K562 (cell line): ENCODE measurements around the gene TUBG2. TPM values are rescaled to one million over a fixed set of nuclear protein-coding genes. Genes with fewer than 3 reads are reported as not detected.

ENCODE experiments used
- ATAC-seq: fragments of 200-7000 bp; cut with Tn5 transposase; 3 replicates; pipeline ENCODE4 v1.9.1; 2020; ENCODE audit warnings: moderate library complexity
- BruUV-seq: library from RNA; stranded (reverse); fragments of 400-500 nt; replicated peaks from 2 replicates; lab custom pipeline; 2021; lab: Mats Ljungman, UMichigan
- CTCF ChIA-PET: fragments of 300-600 bp; formaldehyde crosslinking; extraction: SDS; loops from one replicate; lab custom pipeline; 2021; ENCODE audit warnings: low intra/inter-chr PET ratio; lab: Yijun Ruan, JAX
- POLR2A ChIA-PET: fragments of 300-600, 350-650 bp; sonication (Branson Sonifier 250); formaldehyde crosslinking; extraction: SDS; loops from one replicate; lab custom pipeline; 2021; ENCODE audit warnings: antibody characterized with exemption, inconsistent platforms; lab: Yijun Ruan, JAX
- DNase-seq, 4 experiments: peaks; one replicate each; pipeline versions ENCODE4 v3.0.0 to v3.0.0-alpha.2; 2011 to 2018; ENCODE audit warnings: low spot score in 3 of 4, mixed read lengths in 3 of 4; ENCODE audit errors: extremely low read depth in 1 of 4
- FAIRE-seq: peaks from 2 replicates; lab custom pipeline; 2011; peaks lifted over from hg19 to GRCh38; lab: Jason Lieb, UNC
- H2AFZ ChIP-seq: 2 replicates; pipeline ENCODE4 v1.6.0; 2011; ENCODE audit warnings: low read depth, low read length, control low read depth, inconsistent platforms
- H3K27ac ChIP-seq: fragments of 200-600 bp; 3 replicates; pipeline ENCODE4 v1.8.0; 2011; ENCODE audit warnings: low read depth, mild to moderate bottlenecking, control low read depth, inconsistent platforms, low read length, moderate library complexity, mixed read lengths; ENCODE audit errors: extremely low read depth
- H3K27me3 ChIP-seq, 2 experiments: fragments of 300-600 bp in 1 of 2; 2 replicates in 1 of 2; 3 replicates in 1 of 2; pipeline versions ENCODE4 v1.6.0 to v1.8.0; 2011; ENCODE audit warnings: inconsistent platforms in 2 of 2, low read length in 2 of 2, mild to moderate bottlenecking in 1 of 2, mixed read lengths in 1 of 2, moderate library complexity in 1 of 2; ENCODE audit not compliant: control insufficient read depth in 2 of 2, insufficient read depth in 2 of 2
- H3K36me3 ChIP-seq: fragments of 300-600 bp; 3 replicates; pipeline ENCODE4 v1.8.0; 2011; ENCODE audit warnings: mild to moderate bottlenecking, low read length, inconsistent platforms; ENCODE audit not compliant: control insufficient read depth, insufficient read depth
- H3K4me1 ChIP-seq, 2 experiments: fragments of 200-600 bp in 1 of 2; replicated peaks in 1 of 2; 2 replicates in 1 of 2; 3 replicates in 1 of 2; pipeline versions ENCODE4 v1.5.1 to v1.8.0; 2011; ENCODE audit warnings: inconsistent platforms in 2 of 2, low read length in 2 of 2, mild to moderate bottlenecking in 1 of 2, mixed read lengths in 1 of 2, moderate library complexity in 1 of 2; ENCODE audit not compliant: control insufficient read depth in 2 of 2, insufficient read depth in 2 of 2
- H3K4me2 ChIP-seq: 2 replicates; pipeline ENCODE4 v1.6.1; 2011; ENCODE audit warnings: low read length, control low read depth, inconsistent platforms, mixed read lengths; ENCODE audit not compliant: insufficient read depth
- H3K4me3 ChIP-seq: fragments of 200-600 bp; sonication (generic), shearing (Covaris generic); 2 replicates; pipeline ENCODE4 v1.5.1; 2016; ENCODE audit warnings: control low read depth, inconsistent platforms
- H3K79me2 ChIP-seq: fragments of 200-600 bp; 3 replicates; pipeline ENCODE4 v1.8.0; 2011; ENCODE audit warnings: low read length, inconsistent platforms; ENCODE audit not compliant: control insufficient read depth, insufficient read depth
- H3K9ac ChIP-seq, 2 experiments: 2 replicates each; pipeline versions ENCODE4 v1.6.0 to v1.6.1; 2011; ENCODE audit warnings: low read depth in 2 of 2, low read length in 2 of 2, control low read depth in 1 of 2, inconsistent platforms in 1 of 2, mild to moderate bottlenecking in 1 of 2, mixed read lengths in 1 of 2; ENCODE audit not compliant: insufficient read depth in 1 of 2
- H3K9me1 ChIP-seq: one replicate; pipeline ENCODE4 v1.6.0; 2011; ENCODE audit warnings: inconsistent platforms, mild to moderate bottlenecking, low read length, moderate library complexity; ENCODE audit not compliant: control insufficient read depth, insufficient read depth
- H3K9me3 ChIP-seq: replicated peaks from 2 replicates; pipeline ENCODE4 v1.5.1; 2011; ENCODE audit warnings: low read depth, low read length, inconsistent platforms; ENCODE audit not compliant: control insufficient read depth, insufficient read depth
- H4K20me1 ChIP-seq: replicated peaks from 2 replicates; pipeline ENCODE4 v1.6.1; 2011; ENCODE audit warnings: low read length, inconsistent platforms, mixed read lengths; ENCODE audit not compliant: control insufficient read depth, insufficient read depth
- CHD2 ChIP-seq: IDR thresholded peaks from 2 replicates; pipeline ENCODE4 v1.6.1; 2011; ENCODE audit warnings: low read depth, low read length
- CREB5 ChIP-seq: fragments of 250-450 bp; sonication (Bioruptor Pico); IDR thresholded peaks from 2 replicates; pipeline ENCODE4 v1.5.0; 2020; ENCODE audit warnings: mild to moderate bottlenecking
- HNRNPH1 ChIP-seq: fragments of 200-400 bp; formaldehyde crosslinking; optimal IDR thresholded peaks from 2 replicates; pipeline ENCODE3; 2017; ENCODE audit warnings: low read depth, mild to moderate bottlenecking, low read length, moderate library complexity
- MAZ ChIP-seq, 2 experiments: fragments of 450-650 bp in 1 of 2; sonication (generic) in 1 of 2; formaldehyde crosslinking; IDR thresholded peaks in 1 of 2; conservative IDR thresholded peaks in 1 of 2; 2 replicates each; pipeline versions ENCODE4 v1.4.0 to v1.5.0; 2020; ENCODE audit warnings: mild to moderate bottlenecking in 1 of 2, missing genetic modification reagents in 1 of 2
- MXI1 ChIP-seq: IDR thresholded peaks from 2 replicates; pipeline ENCODE4 v1.6.1; 2011; ENCODE audit warnings: low read depth, mild to moderate bottlenecking, improper control_type of control experiment, low read length
- NCOA2 ChIP-seq, 2 experiments: fragments of 450-650 bp; IDR thresholded peaks; 2 replicates each; pipeline ENCODE4 v1.6.1; 2018; ENCODE audit warnings: mild to moderate bottlenecking in 2 of 2, moderate library complexity in 1 of 2; ENCODE audit not compliant: partially characterized antibody in 2 of 2
- PKNOX1 ChIP-seq: fragments of 450-650 bp; IDR thresholded peaks from 2 replicates; pipeline ENCODE4 v1.6.1; 2016
- TCF3 ChIP-seq: sonication (generic); formaldehyde crosslinking; IDR thresholded peaks from 2 replicates; pipeline ENCODE4 v1.4.0; 2020; ENCODE audit warnings: mild to moderate bottlenecking, missing genetic modification reagents
- ZBTB26 ChIP-seq: fragments of 450-650 bp; formaldehyde crosslinking; IDR thresholded peaks from 2 replicates; pipeline ENCODE4 v1.4.0; 2022; ENCODE audit warnings: missing genetic modification characterization
- ZNF655 ChIP-seq: fragments of 250-450 bp; sonication (Bioruptor Pico); IDR thresholded peaks from 2 replicates; pipeline ENCODE4 v1.5.0; 2021
- WGBS: fragments of 100-300 bp; shearing (Covaris generic); methylation state at CpG from one replicate; pipeline ENCODE4 v1.1.6; 2016; ENCODE audit warnings: low coverage, mixed read lengths; ENCODE audit not compliant: insufficient coverage; ENCODE audit errors: missing lambda C conversion rate; 5-methylcytosine and 5-hydroxymethylcytosine counted together
- in situ Hi-C: fragments of 300-500 bp; cut with MboI; formaldehyde crosslinking; loops from 4 replicates; pipeline ENCODE4 v1.15.0; 2018; ENCODE audit warnings: inconsistent platforms, mixed read lengths
- intact Hi-C: fragments of 100-400 bp; cut with micrococcal nuclease; formaldehyde crosslinking; loops from 2 replicates; pipeline ENCODE4 v1.14.2; 2022
- polyA plus RNA-seq, 8 experiments: library from polyadenylated mRNA; depleted of rRNA in 4 of 8; stranded (reverse) in 5 of 8; unstranded in 3 of 8; fragments of >200 nt; fragmentation: Nextera tagmentation in 2 of 8; fragmentation: Illumina TruSeq in 1 of 8; extraction: Ambion mirVana in 2 of 8; extraction: Trizol in 1 of 8; gene quantifications; 2 replicates each; pipeline versions ENCODE4 v1.2.1 to v1.2.3, GENCODE V29; 2011 to 2014; ENCODE audit warnings: inconsistent platforms in 1 of 8, missing spikeins in 1 of 8
- total RNA-seq, 7 experiments: library from RNA; depleted of rRNA in 6 of 7; stranded (reverse); fragments of >200 nt in 6 of 7; fragmentation: Illumina TruSeq in 2 of 7; extraction: Trizol in 2 of 7; gene quantifications; 2 replicates each; pipeline versions ENCODE4 v1.2.1 to v1.2.3, GENCODE V29; 2011 to 2021; ENCODE audit warnings: low replicate concordance in 1 of 7

The TUBG2 gene
- total and polyA plus RNA-seq, 9 of the 15 experiments (the other 6 are each of a cell fraction or from before 2014, with no cell fraction given): 0.09 to 0.80 (median 0.24) TPM; not detected in 2

- Histone ChIP-seq H2AFZ (no peak overlapping the region), H4K20me1 (no peaks in the 10 kb centered on the region), H3K27ac (no peak overlapping the region), H3K9ac (peak overlapping the region in 1 of 2 experiments; percentile 47; a peak in 2 of 4 replicates), H3K9me3 (no peaks in the 10 kb centered on the region), H3K9me1 (no peaks in the 10 kb centered on the region), H3K4me3 (no peak overlapping the region), H3K36me3 (no peaks in the 10 kb centered on the region), H3K4me2 (no peak overlapping the region), H3K4me1 (peaks cover 0 to 33% of the 10 kb centered on the region in 2 experiments; a peak in 3 of 5 replicates), H3K79me2 (no peaks in the 10 kb centered on the region), H3K27me3 (no peaks in the 10 kb centered on the region)
- peak; percentile 65 for ATAC-seq
- ChIA-PET CTCF (no interaction called here), POLR2A (interaction anchor here (1.5 to 1.8 kb wide), 3 partner anchors 8 to 11 kb away, joined by 5 to 8 read pairs (median 8); no protein-coding TSS in a partner anchor)
- TF ChIP-seq NCOA2 (IDR thresholded peaks at IDR 0.05; ENCODE audit: partially characterized antibody in 2 of 2) (no peak), PKNOX1 (peak; percentile 85)
- DNase-seq: peak in 3 of 4 experiments; percentile 46 to 67 (median 61)
- intact Hi-C loops (no loop called here), in situ Hi-C loops (no loop called here)
- no TSS peak for BruUV-seq
- WGBS: 59% methylated on average over 10 of the region's 12 CpGs
- peak; percentile 80 for FAIRE-seq
Observed at GRCh38 chr17:42691021-42691545, 32.0 kb downstream of the TUBG2 start.

- no TSS peak for BruUV-seq
Observed at GRCh38 chr17:42692489-42692888, 33.4 kb downstream of the TUBG2 start.

More at GRCh38 chr17:42692489-42692888, 33.4 kb downstream of the TUBG2 start:
- no peak overlapping the region for H3K9ac ChIP-seq
- ChIA-PET CTCF (no interaction called here), POLR2A (interaction anchor here (1.0 to 2.2 kb wide), 3 partner anchors 9 to 25 kb away, joined by 4 to 5 read pairs (median 4); no protein-coding TSS in a partner anchor)
- H3K4me3 ChIP-seq: no peak overlapping the region
- in situ Hi-C loops: no loop called here
- no peak for TF ChIP-seq HNRNPH1
- no peak for TF ChIP-seq MXI1
- TF ChIP-seq ZBTB26 (CRISPR knock-in tag): no peak
- TF ChIP-seq ZNF655: no peak
- no peak for TF ChIP-seq TCF3 (CRISPR knock-in tag)
- no peak for TF ChIP-seq MAZ (CRISPR knock-in tag; conservative IDR thresholded peaks at IDR 0.05 in 1 of 2, IDR thresholded peaks at IDR 0.05 in 1 of 2)
- no peak for TF ChIP-seq CREB5 (CRISPR knock-in tag)
- TF ChIP-seq CHD2: no peak
- no peaks in the 10 kb centered on the region for H4K20me1 ChIP-seq
- no peaks in the 10 kb centered on the region for H3K9me3 ChIP-seq
- 81% methylated on average over 11 of the region's 11 CpGs for WGBS
- no peak overlapping the region for H2AFZ ChIP-seq
- H3K4me2 ChIP-seq: no peak overlapping the region
- no peaks in the 10 kb centered on the region for H3K36me3 ChIP-seq
- FAIRE-seq: no peak
- no peak for DNase-seq
- intact Hi-C loops: no loop called here
- H3K9me1 ChIP-seq: no peaks in the 10 kb centered on the region
- no peak for ATAC-seq
- no peaks in the 10 kb centered on the region for H3K27me3 ChIP-seq
- no peak overlapping the region for H3K27ac ChIP-seq
- no peaks in the 10 kb centered on the region for H3K79me2 ChIP-seq
- H3K4me1 ChIP-seq: peaks cover 0 to 26% of the 10 kb centered on the region in 2 experiments; a peak in 3 of 5 replicates
